ENCODE data around the gene MECP2. TPM values are rescaled to one million over a fixed set of nuclear protein-coding genes. Genes with fewer than 3 reads are reported as not detected.

MECP2 gene
- total RNA-seq, 1 experiment from 2014 or later: 52.8 TPM

- Histone ChIP-seq H3K27ac (ENCODE audit: low read depth, low read length, poor library complexity, severe bottlenecking) (no peak overlapping the region), H3K27me3 (replicated peaks; ENCODE audit: insufficient read depth, low read depth, low read length, poor library complexity) (peaks cover 12% of the 10 kb centered on the region), H3K36me3 (ENCODE audit: insufficient read depth, low read length, poor library complexity, severe bottlenecking) (peaks cover 19% of the 10 kb centered on the region), H3K4me3 (ENCODE audit: low read depth, low read length, poor library complexity, severe bottlenecking) (no peak overlapping the region), H3K9me3 (ENCODE audit: low read depth, low read length, poor library complexity, severe bottlenecking) (no peaks in the 10 kb centered on the region), H3K4me1 (ENCODE audit: insufficient read depth, low read length, poor library complexity, severe bottlenecking) (no peaks in the 10 kb centered on the region)
- peak; percentile 46 for TF ChIP-seq CTCF (conservative IDR thresholded peaks at IDR 0.05; ENCODE audit: low read depth, low read length)
- no peak for TF ChIP-seq EZH2 (IDR thresholded peaks at IDR 0.05; ENCODE audit: borderline replicate concordance, low read depth, low read length, poor library complexity, severe bottlenecking)
- POLR2A ChIA-PET (ENCODE audit: low non-redundant PET): no interaction called here
- DNase-seq (ENCODE audit: low spot score): no peak
- CTCF ChIA-PET: no interaction called here
- no TSS peak for BruUV-seq (replicated peaks)
- intact Hi-C loops (cut with micrococcal nuclease; ENCODE audit: unreplicated experiment): no loop called here
These were observed 68.1 kb downstream of the MECP2 start for GRCh38 chrX:154029439-154029838.

- H3K4me3 ChIP-seq (ENCODE audit: low read depth, low read length, poor library complexity, severe bottlenecking): no peak overlapping the region
- ChIA-PET POLR2A (ENCODE audit: low non-redundant PET) (no interaction called here), CTCF (no interaction called here)
- H3K4me1 ChIP-seq (ENCODE audit: insufficient read depth, low read length, poor library complexity, severe bottlenecking): no peaks in the 10 kb centered on the region
- no peak for DNase-seq (ENCODE audit: low spot score)
- H3K27ac ChIP-seq (ENCODE audit: low read depth, low read length, poor library complexity, severe bottlenecking): no peak overlapping the region
- no peaks in the 10 kb centered on the region for H3K9me3 ChIP-seq (ENCODE audit: low read depth, low read length, poor library complexity, severe bottlenecking)
- no TSS peak for BruUV-seq (replicated peaks)
- TF ChIP-seq CTCF (conservative IDR thresholded peaks at IDR 0.05; ENCODE audit: low read depth, low read length): no peak
- TF ChIP-seq EZH2 (IDR thresholded peaks at IDR 0.05; ENCODE audit: borderline replicate concordance, low read depth, low read length, poor library complexity, severe bottlenecking): no peak
- peaks cover 19% of the 10 kb centered on the region for H3K36me3 ChIP-seq (ENCODE audit: insufficient read depth, low read length, poor library complexity, severe bottlenecking)
- peaks cover 15% of the 10 kb centered on the region for H3K27me3 ChIP-seq (replicated peaks; ENCODE audit: insufficient read depth, low read depth, low read length, poor library complexity)
- intact Hi-C loops (cut with micrococcal nuclease; ENCODE audit: unreplicated experiment): no loop called here
These were observed 68.9 kb downstream of the MECP2 start for GRCh38 chrX:154028502-154029184.

GRCh38 chrX:154027986-154028385, 69.5 kb downstream of the MECP2 start:
- H3K4me3 ChIP-seq (ENCODE audit: low read depth, low read length, poor library complexity, severe bottlenecking): no peak overlapping the region
- no peaks in the 10 kb centered on the region for H3K9me3 ChIP-seq (ENCODE audit: low read depth, low read length, poor library complexity, severe bottlenecking)
- no peak overlapping the region for H3K27ac ChIP-seq (ENCODE audit: low read depth, low read length, poor library complexity, severe bottlenecking)
- ChIA-PET POLR2A (ENCODE audit: low non-redundant PET) (no interaction called here), CTCF (no interaction called here)
- H3K4me1 ChIP-seq (ENCODE audit: insufficient read depth, low read length, poor library complexity, severe bottlenecking): no peaks in the 10 kb centered on the region
- intact Hi-C loops (cut with micrococcal nuclease; ENCODE audit: unreplicated experiment): no loop called here
- no peak for TF ChIP-seq EZH2 (IDR thresholded peaks at IDR 0.05; ENCODE audit: borderline replicate concordance, low read depth, low read length, poor library complexity, severe bottlenecking)
- TF ChIP-seq CTCF (conservative IDR thresholded peaks at IDR 0.05; ENCODE audit: low read depth, low read length): no peak
- no peak for DNase-seq (ENCODE audit: low spot score)
- peaks cover 19% of the 10 kb centered on the region for H3K36me3 ChIP-seq (ENCODE audit: insufficient read depth, low read length, poor library complexity, severe bottlenecking)
- no TSS peak for BruUV-seq (replicated peaks)
- peaks cover 18% of the 10 kb centered on the region for H3K27me3 ChIP-seq (replicated peaks; ENCODE audit: insufficient read depth, low read depth, low read length, poor library complexity)
